ENCODE results near the gene STEAP3.

The STEAP3 gene

GRCh38 chr2:119190321-119191111 is 33.1 kb upstream of the STEAP3 start:
- no peaks in the 10 kb centered on the region for H3K4me1 Mint-ChIP-seq (ENCODE audit: low read depth)
- no peaks in the 10 kb centered on the region for H3K9me3 Mint-ChIP-seq
- no peak overlapping the region for H3K27ac Mint-ChIP-seq
- no peak overlapping the region for H3K4me3 Mint-ChIP-seq
- H3K27me3 Mint-ChIP-seq (ENCODE audit: low read depth): peaks cover 4% of the 10 kb centered on the region
- H3K36me3 Mint-ChIP-seq (ENCODE audit: low read depth): no peaks in the 10 kb centered on the region

GRCh38 chr2:119192893-119193292 is 30.7 kb upstream of the STEAP3 start:
- H3K4me1 Mint-ChIP-seq (ENCODE audit: low read depth): no peaks in the 10 kb centered on the region
- H3K27ac Mint-ChIP-seq: no peak overlapping the region
- peaks cover 4% of the 10 kb centered on the region for H3K27me3 Mint-ChIP-seq (ENCODE audit: low read depth)
- H3K4me3 Mint-ChIP-seq: no peak overlapping the region
- no peaks in the 10 kb centered on the region for H3K9me3 Mint-ChIP-seq
- H3K36me3 Mint-ChIP-seq (ENCODE audit: low read depth): no peaks in the 10 kb centered on the region

- H3K36me3 Mint-ChIP-seq (ENCODE audit: low read depth): no peaks in the 10 kb centered on the region
- H3K27me3 Mint-ChIP-seq (ENCODE audit: low read depth): peaks cover 4% of the 10 kb centered on the region
- no peaks in the 10 kb centered on the region for H3K4me1 Mint-ChIP-seq (ENCODE audit: low read depth)
- H3K27ac Mint-ChIP-seq: no peak overlapping the region
- no peak overlapping the region for H3K4me3 Mint-ChIP-seq
- no peaks in the 10 kb centered on the region for H3K9me3 Mint-ChIP-seq
Measured at GRCh38 chr2:119195001-119195400, 28.6 kb upstream of the STEAP3 start.

- H3K4me3 Mint-ChIP-seq: no peak overlapping the region
Measured at GRCh38 chr2:119195887-119196286, 27.7 kb upstream of the STEAP3 start.

GRCh38 chr2:119196301-119197125 is 27.1 kb upstream of the STEAP3 start:
- no peak overlapping the region for H3K27ac Mint-ChIP-seq
- H3K27me3 Mint-ChIP-seq (ENCODE audit: low read depth): peaks cover 4% of the 10 kb centered on the region
- H3K36me3 Mint-ChIP-seq (ENCODE audit: low read depth): no peaks in the 10 kb centered on the region
- H3K4me1 Mint-ChIP-seq (ENCODE audit: low read depth): no peaks in the 10 kb centered on the region
- H3K9me3 Mint-ChIP-seq: no peaks in the 10 kb centered on the region
- no peak overlapping the region for H3K4me3 Mint-ChIP-seq

More at GRCh38 chr2:119195887-119196286, 27.7 kb upstream of the STEAP3 start:
- no peaks in the 10 kb centered on the region for H3K4me1 Mint-ChIP-seq (ENCODE audit: low read depth)
- no peaks in the 10 kb centered on the region for H3K36me3 Mint-ChIP-seq (ENCODE audit: low read depth)
- H3K9me3 Mint-ChIP-seq: no peaks in the 10 kb centered on the region
- peaks cover 4% of the 10 kb centered on the region for H3K27me3 Mint-ChIP-seq (ENCODE audit: low read depth)
- H3K27ac Mint-ChIP-seq: no peak overlapping the region

GRCh38 chr2:119197126-119197405 is 26.6 kb upstream of the STEAP3 start:
- Mint-ChIP-seq H3K4me3 (no peak overlapping the region), H3K9me3 (no peaks in the 10 kb centered on the region), H3K27me3 (ENCODE audit: low read depth) (peaks cover 4% of the 10 kb centered on the region), H3K36me3 (ENCODE audit: low read depth) (no peaks in the 10 kb centered on the region), H3K27ac (no peak overlapping the region), H3K4me1 (ENCODE audit: low read depth) (no peaks in the 10 kb centered on the region)

GRCh38 chr2:119197529-119198239 is 25.9 kb upstream of the STEAP3 start:
- Mint-ChIP-seq H3K4me1 (ENCODE audit: low read depth) (no peaks in the 10 kb centered on the region), H3K9me3 (no peaks in the 10 kb centered on the region), H3K4me3 (no peak overlapping the region), H3K27ac (no peak overlapping the region), H3K36me3 (ENCODE audit: low read depth) (no peaks in the 10 kb centered on the region), H3K27me3 (ENCODE audit: low read depth) (peaks cover 4% of the 10 kb centered on the region)

- Mint-ChIP-seq H3K4me1 (ENCODE audit: low read depth) (no peaks in the 10 kb centered on the region), H3K27ac (no peak overlapping the region), H3K36me3 (ENCODE audit: low read depth) (no peaks in the 10 kb centered on the region), H3K9me3 (no peaks in the 10 kb centered on the region), H3K27me3 (ENCODE audit: low read depth) (peaks cover 4% of the 10 kb centered on the region), H3K4me3 (no peak overlapping the region)
Measured at GRCh38 chr2:119198240-119198840, 25.3 kb upstream of the STEAP3 start.

- Mint-ChIP-seq H3K27me3 (ENCODE audit: low read depth) (no peaks in the 10 kb centered on the region), H3K4me1 (ENCODE audit: low read depth) (no peaks in the 10 kb centered on the region), H3K36me3 (ENCODE audit: low read depth) (no peaks in the 10 kb centered on the region), H3K4me3 (no peak overlapping the region), H3K9me3 (no peaks in the 10 kb centered on the region), H3K27ac (no peak overlapping the region)
Measured at GRCh38 chr2:119201815-119202214, 21.8 kb upstream of the STEAP3 start.

- Mint-ChIP-seq H3K27ac (no peak overlapping the region), H3K4me1 (ENCODE audit: low read depth) (no peaks in the 10 kb centered on the region)
Measured at GRCh38 chr2:119202610-119203310, 20.9 kb upstream of the STEAP3 start.

GRCh38 chr2:119204525-119204924 is 19.1 kb upstream of the STEAP3 start:
- no peak overlapping the region for H3K4me3 Mint-ChIP-seq
- no peaks in the 10 kb centered on the region for H3K4me1 Mint-ChIP-seq (ENCODE audit: low read depth)
- H3K27ac Mint-ChIP-seq: no peak overlapping the region
- H3K9me3 Mint-ChIP-seq: no peaks in the 10 kb centered on the region
- H3K36me3 Mint-ChIP-seq (ENCODE audit: low read depth): no peaks in the 10 kb centered on the region
- H3K27me3 Mint-ChIP-seq (ENCODE audit: low read depth): peaks cover 5% of the 10 kb centered on the region

More at GRCh38 chr2:119202610-119203310, 20.9 kb upstream of the STEAP3 start:
- Mint-ChIP-seq H3K4me3 (no peak overlapping the region), H3K36me3 (ENCODE audit: low read depth) (no peaks in the 10 kb centered on the region), H3K9me3 (no peaks in the 10 kb centered on the region), H3K27me3 (ENCODE audit: low read depth) (no peaks in the 10 kb centered on the region)

GRCh38 chr2:119205001-119205706 is 18.5 kb upstream of the STEAP3 start:
- no peak overlapping the region for H3K27ac Mint-ChIP-seq
- H3K9me3 Mint-ChIP-seq: no peaks in the 10 kb centered on the region
- H3K4me3 Mint-ChIP-seq: no peak overlapping the region
- H3K27me3 Mint-ChIP-seq (ENCODE audit: low read depth): peaks cover 5% of the 10 kb centered on the region
- H3K36me3 Mint-ChIP-seq (ENCODE audit: low read depth): no peaks in the 10 kb centered on the region
- H3K4me1 Mint-ChIP-seq (ENCODE audit: low read depth): no peaks in the 10 kb centered on the region

GRCh38 chr2:119206201-119206600 is 17.4 kb upstream of the STEAP3 start:
- Mint-ChIP-seq H3K4me3 (no peak overlapping the region), H3K4me1 (ENCODE audit: low read depth) (no peaks in the 10 kb centered on the region), H3K36me3 (ENCODE audit: low read depth) (no peaks in the 10 kb centered on the region), H3K27me3 (ENCODE audit: low read depth) (peaks cover 5% of the 10 kb centered on the region), H3K9me3 (no peaks in the 10 kb centered on the region), H3K27ac (no peak overlapping the region)
